ENCODE results near the gene CCDC134.

Gene CCDC134

DNA sequence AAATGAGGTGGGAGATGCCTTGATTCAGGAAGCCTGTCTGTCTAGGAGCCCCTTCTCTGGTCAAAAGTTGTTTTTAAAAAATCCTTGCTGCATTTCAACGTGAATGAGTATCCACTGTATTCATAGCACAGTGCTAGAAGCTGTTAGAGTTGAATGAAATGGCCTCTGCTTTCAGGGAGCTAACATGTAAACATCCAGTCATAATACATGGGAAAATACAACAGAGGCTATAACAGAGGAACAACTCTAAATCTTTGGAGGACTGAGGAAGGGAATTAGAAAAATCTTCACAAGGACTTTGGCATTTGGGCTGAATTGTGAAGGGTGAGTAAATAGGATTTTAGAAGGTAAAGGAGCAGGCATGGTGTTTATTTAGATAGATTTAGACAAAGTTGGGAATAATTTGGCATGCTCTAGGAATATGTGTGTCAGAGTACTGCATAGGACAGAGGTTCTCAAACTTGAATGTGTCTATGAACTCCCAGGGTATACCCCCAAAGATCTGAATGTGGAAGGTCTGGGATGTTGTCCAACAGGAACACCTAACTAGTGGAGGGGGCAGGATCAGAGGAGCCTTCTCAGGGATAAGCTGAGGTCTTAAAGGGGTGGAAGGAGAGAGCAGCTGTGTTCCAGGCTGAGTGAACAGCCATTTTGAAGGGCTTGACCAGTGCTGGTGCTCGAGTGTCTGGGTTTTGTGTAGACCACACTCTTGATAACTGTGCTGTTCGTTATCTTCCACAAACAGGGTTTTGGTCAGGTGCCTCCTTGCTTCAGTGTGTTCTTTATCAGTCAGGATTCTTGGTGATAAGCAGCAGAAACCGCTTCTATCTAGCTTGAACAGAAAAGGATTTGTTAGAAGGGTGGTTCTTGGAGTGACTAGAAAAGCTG lies 45.1 kb downstream of the CCDC134 start:
- in situ Hi-C loops (cut with HindIII; ENCODE audit: low sequenced_read_pairs), result no loop called here
- DNase-seq (ENCODE audit: low read depth), result no peak
- no peak for TF ChIP-seq CTCF (IDR thresholded peaks at IDR 0.05; ENCODE audit: low read depth, low read length, missing control alignments)
- H3K4me3 ChIP-seq (ENCODE audit: low read depth, low read length), result no peak overlapping the region

DNA sequence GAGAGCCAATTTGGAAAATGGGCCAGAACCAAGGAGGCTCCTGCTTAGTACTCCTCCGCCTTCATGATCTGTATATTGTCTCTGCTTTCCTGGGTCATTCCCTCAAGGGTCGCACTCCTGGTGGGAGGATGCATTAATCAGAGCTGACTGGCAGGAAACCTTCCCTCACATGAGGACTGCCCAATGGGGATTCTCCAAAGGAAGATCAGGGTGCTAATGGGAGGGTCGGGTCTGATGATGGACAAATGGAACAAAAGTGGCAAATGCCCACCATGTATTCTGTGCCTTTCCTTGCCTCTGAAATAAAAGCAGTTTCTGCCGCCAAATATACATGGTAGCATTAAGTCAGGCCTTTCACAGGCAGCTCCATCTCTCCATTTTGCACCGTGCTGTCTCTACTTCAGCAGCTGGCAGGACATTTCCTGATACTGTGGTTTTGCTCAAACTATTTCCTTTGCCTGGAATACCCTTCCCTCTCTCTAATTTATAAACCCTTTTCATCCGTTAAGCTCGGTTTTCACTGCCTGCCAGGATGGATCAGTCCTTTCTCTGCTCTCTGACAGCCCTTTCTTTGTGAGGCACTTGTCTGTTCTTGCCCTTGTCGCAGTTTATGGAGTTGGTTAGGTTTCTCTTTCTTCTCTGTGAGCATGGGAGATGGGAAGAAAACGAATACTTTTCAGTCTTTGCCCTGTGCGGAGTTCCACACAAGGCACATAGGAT lies 45.9 kb downstream of the CCDC134 start:
- in situ Hi-C loops (cut with HindIII; ENCODE audit: low sequenced_read_pairs), result no loop called here

DNA sequence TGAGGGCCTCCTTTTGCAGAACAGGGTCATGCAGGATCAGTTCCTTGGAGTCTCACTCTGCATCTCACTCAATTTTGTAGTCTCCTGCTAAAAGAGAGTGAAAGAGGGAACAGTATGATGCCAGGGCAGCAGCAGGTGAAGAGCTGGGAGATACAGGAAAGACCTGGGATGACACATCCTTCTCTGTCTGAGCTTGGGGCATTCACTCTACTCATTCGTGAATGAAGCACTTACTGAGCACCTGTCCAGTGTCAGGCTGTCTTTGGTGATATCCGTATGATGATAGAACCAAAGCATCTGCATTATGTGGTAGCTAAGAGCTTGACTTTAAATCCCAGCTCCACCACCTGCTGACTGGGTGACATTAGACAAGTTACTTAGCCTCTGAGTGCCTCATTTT lies 46.8 kb downstream of the CCDC134 start:
- in situ Hi-C loops (cut with HindIII; ENCODE audit: low sequenced_read_pairs), result no loop called here
- no peak for DNase-seq (ENCODE audit: low read depth)
- no peak for TF ChIP-seq CTCF (IDR thresholded peaks at IDR 0.05; ENCODE audit: low read depth, low read length, missing control alignments)
- H3K4me3 ChIP-seq (ENCODE audit: low read depth, low read length), result no peak overlapping the region

More for the DNA sequence above, 45.9 kb downstream of the CCDC134 start:
- no peak for TF ChIP-seq CTCF (IDR thresholded peaks at IDR 0.05; ENCODE audit: low read depth, low read length, missing control alignments)
- H3K4me3 ChIP-seq (ENCODE audit: low read depth, low read length), result no peak overlapping the region
- DNase-seq (ENCODE audit: low read depth), result no peak

DNA sequence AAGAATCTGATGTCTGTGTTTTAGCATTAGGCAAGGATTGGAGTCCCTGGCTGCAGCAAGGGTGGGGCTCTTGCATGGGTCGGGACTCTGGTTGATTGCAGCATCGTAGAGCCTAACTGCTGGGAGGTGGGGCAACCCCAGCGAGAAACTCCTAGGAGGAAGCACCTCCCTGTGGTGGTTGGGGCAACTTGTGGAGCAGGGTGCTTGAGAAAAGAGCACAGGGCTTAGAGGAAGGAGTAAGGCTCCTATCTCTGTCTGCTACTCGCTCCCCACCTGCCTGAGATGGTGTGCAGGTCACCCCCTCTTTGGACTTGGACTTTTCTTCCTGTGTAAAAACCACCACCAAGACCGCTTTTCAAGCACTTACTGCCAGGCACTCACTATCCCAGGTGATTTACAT lies 48.0 kb downstream of the CCDC134 start:
- no peak for DNase-seq (ENCODE audit: low read depth)
- in situ Hi-C loops (cut with HindIII; ENCODE audit: low sequenced_read_pairs), result no loop called here
- H3K4me3 ChIP-seq (ENCODE audit: low read depth, low read length), result no peak overlapping the region
- no peak for TF ChIP-seq CTCF (IDR thresholded peaks at IDR 0.05; ENCODE audit: low read depth, low read length, missing control alignments)

GRCh38 chr22:41856469-41856868 lies 56.0 kb downstream of the CCDC134 start:
- in situ Hi-C loops (cut with HindIII; ENCODE audit: low sequenced_read_pairs), result no loop called here

More at GRCh38 chr22:41856469-41856868, 56.0 kb downstream of the CCDC134 start:
- no peak overlapping the region for H3K4me3 ChIP-seq (ENCODE audit: low read depth, low read length)
- TF ChIP-seq CTCF (IDR thresholded peaks at IDR 0.05; ENCODE audit: low read depth, low read length, missing control alignments), result no peak
- no peak for DNase-seq (ENCODE audit: low read depth)

All from astrocyte of the cerebellum (primary cell).